Thoracic aorta (tissue), 2 donors: ENCODE measurements around the gene IL7R. TPM values are rescaled to one million over a fixed set of nuclear protein-coding genes. Genes with fewer than 3 reads are reported as not detected.

Source experiments
- ATAC-seq: fragments of 150-250 bp; one replicate; pipeline ENCODE4 v1.8.0; 2017; ENCODE audit warnings: low read depth; ENCODE audit not compliant: insufficient number of reproducible peaks, low FRiP score
- DNase-seq: peaks from one replicate; pipeline ENCODE4 v3.0.0-alpha.2; 2020; ENCODE audit warnings: low spot score
- H3K27ac ChIP-seq, 2 donors: fragments of 200-600 bp; sonication (generic); 1 replicate in 1 of 2; 2 replicates in 1 of 2; pipeline ENCODE4 v1.5.1; 2016; ENCODE audit warnings: mild to moderate bottlenecking in 2 of 2, moderate library complexity in 2 of 2
- H3K27me3 ChIP-seq: fragments of 200-600 bp; sonication (generic); replicated peaks from 2 replicates; pipeline ENCODE4 v1.6.0; 2016; ENCODE audit warnings: mild to moderate bottlenecking; ENCODE audit not compliant: insufficient read depth
- H3K36me3 ChIP-seq: fragments of 200-600 bp; sonication (generic); one replicate; pipeline ENCODE4 v1.5.1; 2016
- H3K4me1 ChIP-seq, 2 donors: fragments of 200-600 bp; sonication (generic); 1 replicate in 1 of 2; 2 replicates in 1 of 2; pipeline versions ENCODE4 v1.5.1 to v1.6.0; 2016; ENCODE audit warnings: low read depth in 2 of 2, mild to moderate bottlenecking in 1 of 2; ENCODE audit not compliant: control insufficient read depth in 1 of 2
- H3K4me3 ChIP-seq: fragments of 200-600 bp; sonication (generic); 2 replicates; pipeline ENCODE4 v1.5.1; 2016; ENCODE audit warnings: mild to moderate bottlenecking
- H3K9me3 ChIP-seq: fragments of 200-600 bp; sonication (generic); 2 replicates; pipeline ENCODE4 v1.5.1; 2016
- CTCF ChIP-seq: fragments of 200-600 bp; sonication (generic); IDR thresholded peaks from one replicate; pipeline ENCODE4 v1.5.1; 2019; ENCODE audit warnings: antibody characterized with exemption
- total RNA-seq, 2 donors: library from RNA; depleted of rRNA; stranded (reverse); fragments of >200 nt; gene quantifications; one replicate each; pipeline versions ENCODE4 v1.1.0 to v1.2.3, GENCODE V29; 2016

Gene IL7R
- total RNA-seq, 2 donors from 2014 or later, result 12.7 to 20.5 TPM

- Histone ChIP-seq H3K27ac (no peak overlapping the region), H3K4me3 (no peak overlapping the region), H3K27me3 (no peaks in the 10 kb centered on the region), H3K4me1 (no peaks in the 10 kb centered on the region), H3K36me3 (no peaks in the 10 kb centered on the region), H3K9me3 (no peaks in the 10 kb centered on the region)
- no peak for ATAC-seq
- DNase-seq, result no peak
- TF ChIP-seq CTCF, result no peak
Observed at GRCh38 chr5:35899800-35900199, 43.1 kb downstream of the IL7R start.

- Histone ChIP-seq H3K4me1 (no peaks in the 10 kb centered on the region), H3K4me3 (no peak overlapping the region), H3K27me3 (no peaks in the 10 kb centered on the region), H3K27ac (no peak overlapping the region), H3K36me3 (no peaks in the 10 kb centered on the region), H3K9me3 (no peaks in the 10 kb centered on the region)
- ATAC-seq (no peak), DNase-seq (no peak)
- no peak for TF ChIP-seq CTCF
Observed at GRCh38 chr5:35900972-35901695, 44.4 kb downstream of the IL7R start.

- H3K27ac ChIP-seq, result no peak overlapping the region
- H3K27me3 ChIP-seq, result no peaks in the 10 kb centered on the region
- TF ChIP-seq CTCF, result no peak
- no peak for ATAC-seq
- no peaks in the 10 kb centered on the region for H3K4me1 ChIP-seq
- no peak overlapping the region for H3K4me3 ChIP-seq
- no peaks in the 10 kb centered on the region for H3K9me3 ChIP-seq
- no peaks in the 10 kb centered on the region for H3K36me3 ChIP-seq
- DNase-seq, result no peak
Observed at GRCh38 chr5:35902046-35902672, 45.5 kb downstream of the IL7R start.

- Histone ChIP-seq H3K4me1 (no peaks in the 10 kb centered on the region), H3K27me3 (no peaks in the 10 kb centered on the region), H3K27ac (no peak overlapping the region), H3K36me3 (no peaks in the 10 kb centered on the region), H3K4me3 (no peak overlapping the region), H3K9me3 (no peaks in the 10 kb centered on the region)
- no peak for DNase-seq
- ATAC-seq, result no peak
- no peak for TF ChIP-seq CTCF
Observed at GRCh38 chr5:35903631-35904203, 47.0 kb downstream of the IL7R start.

GRCh38 chr5:35904443-35905132 lies 47.9 kb downstream of the IL7R start:
- no peak overlapping the region for H3K27ac ChIP-seq
- ATAC-seq, result no peak

More at GRCh38 chr5:35904443-35905132, 47.9 kb downstream of the IL7R start:
- Histone ChIP-seq H3K4me3 (no peak overlapping the region), H3K27me3 (no peaks in the 10 kb centered on the region), H3K36me3 (no peaks in the 10 kb centered on the region), H3K9me3 (no peaks in the 10 kb centered on the region), H3K4me1 (no peaks in the 10 kb centered on the region)
- no peak for DNase-seq
- no peak for TF ChIP-seq CTCF
